DND-41 (cell line): ENCODE data around the gene ZNF506.
"Not testable (repeated sequence)": the region's sequence is repeated elsewhere in the genome, so short reads cannot be mapped to it uniquely, and the experiment has no call there.

ENCODE experiments used
- ATAC-seq: fragments of 200-7000 bp; cut with Tn5 transposase; 3 replicates; pipeline ENCODE4 v1.9.1; 2021; ENCODE audit warnings: low read depth; ENCODE audit not compliant: insufficient read depth
- DNase-seq: peaks from one replicate; pipeline ENCODE4 v3.0.0-alpha.2; 2020
- H2AFZ ChIP-seq: 2 replicates; pipeline ENCODE4 v1.6.0; 2012; ENCODE audit warnings: low read depth, low read length
- H3K27ac ChIP-seq: 2 replicates; pipeline ENCODE4 v1.5.1; 2012; ENCODE audit warnings: low read length, inconsistent platforms
- H3K27me3 ChIP-seq: fragments of 200-600 bp; sonication (generic); 2 replicates; pipeline ENCODE4 v1.6.0; 2012; ENCODE audit warnings: low read length, mild to moderate bottlenecking, inconsistent platforms; ENCODE audit not compliant: insufficient read depth, poor library complexity
- H3K36me3 ChIP-seq: 2 replicates; pipeline ENCODE4 v1.5.1; 2012; ENCODE audit warnings: low read length, inconsistent platforms; ENCODE audit not compliant: insufficient read depth
- H3K4me1 ChIP-seq: 2 replicates; pipeline ENCODE4 v1.5.1; 2012; ENCODE audit warnings: mild to moderate bottlenecking, low read length; ENCODE audit not compliant: insufficient read depth
- H3K4me2 ChIP-seq: 2 replicates; pipeline ENCODE4 v1.6.0; 2012; ENCODE audit warnings: mild to moderate bottlenecking, moderate library complexity, low read length, inconsistent platforms; ENCODE audit not compliant: insufficient read depth
- H3K4me3 ChIP-seq, 2 experiments: fragments of 200-600 bp in 1 of 2; shearing (Covaris generic) in 1 of 2; 2 replicates each; pipeline ENCODE4 v1.5.1; 2012 to 2016; ENCODE audit warnings: inconsistent platforms in 2 of 2, low read length in 2 of 2, mild to moderate bottlenecking in 2 of 2, low read depth in 1 of 2, moderate library complexity in 1 of 2
- H3K79me2 ChIP-seq: 2 replicates; pipeline ENCODE4 v1.6.0; 2012; ENCODE audit warnings: low read length, inconsistent platforms; ENCODE audit not compliant: insufficient read depth
- H3K9ac ChIP-seq: 2 replicates; pipeline ENCODE4 v1.6.0; 2012; ENCODE audit warnings: low read depth, mild to moderate bottlenecking, inconsistent platforms, low read length, moderate library complexity
- H3K9me3 ChIP-seq: 2 replicates; pipeline ENCODE4 v1.5.1; 2012; ENCODE audit warnings: low read length, moderate library complexity, mild to moderate bottlenecking, inconsistent platforms; ENCODE audit not compliant: insufficient read depth, severe bottlenecking
- H4K20me1 ChIP-seq: 2 replicates; pipeline ENCODE4 v1.6.0; 2012; ENCODE audit warnings: low read length; ENCODE audit not compliant: insufficient read depth
- EZH2 ChIP-seq: IDR thresholded peaks from 3 replicates; pipeline ENCODE4 v1.6.1; 2012; ENCODE audit warnings: borderline replicate concordance, low read depth, mild to moderate bottlenecking, moderate library complexity, low read length, inconsistent platforms; ENCODE audit not compliant: severe bottlenecking
- TF ChIP-seq, protein P1 (sequence below): IDR thresholded peaks from 2 replicates; pipeline ENCODE4 v1.5.1; 2012; ENCODE audit warnings: borderline replicate concordance, low read length, moderate library complexity, mild to moderate bottlenecking; ENCODE audit not compliant: poor library complexity, severe bottlenecking; ENCODE audit errors: extremely low read depth

Gene ZNF506

DNA sequence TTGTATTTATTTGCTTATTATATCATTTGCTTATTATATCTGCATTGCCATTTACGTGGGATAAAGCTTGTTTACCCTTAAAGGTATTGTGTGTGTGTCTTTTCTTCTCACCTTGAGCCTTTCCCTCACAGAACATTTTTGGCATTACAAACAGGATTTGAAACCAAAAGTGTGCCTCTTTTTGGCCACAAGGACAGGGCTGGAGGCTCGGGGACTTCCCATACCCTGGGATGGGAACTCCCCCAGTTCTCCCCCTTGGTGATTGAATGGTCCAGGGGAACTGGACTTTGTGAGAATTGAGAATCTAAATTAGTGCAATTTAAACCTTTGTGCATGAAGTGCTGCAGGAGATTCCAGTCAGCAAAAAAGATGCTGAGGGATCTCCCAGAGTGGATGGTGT is 2.4 kb upstream of the ZNF506 start:
- H3K4me2 ChIP-seq: no peak overlapping the region
- DNase-seq (no peak), ATAC-seq (no peak)
- H3K4me3 ChIP-seq: no peak overlapping the region
- TF ChIP-seq, protein P1, sequence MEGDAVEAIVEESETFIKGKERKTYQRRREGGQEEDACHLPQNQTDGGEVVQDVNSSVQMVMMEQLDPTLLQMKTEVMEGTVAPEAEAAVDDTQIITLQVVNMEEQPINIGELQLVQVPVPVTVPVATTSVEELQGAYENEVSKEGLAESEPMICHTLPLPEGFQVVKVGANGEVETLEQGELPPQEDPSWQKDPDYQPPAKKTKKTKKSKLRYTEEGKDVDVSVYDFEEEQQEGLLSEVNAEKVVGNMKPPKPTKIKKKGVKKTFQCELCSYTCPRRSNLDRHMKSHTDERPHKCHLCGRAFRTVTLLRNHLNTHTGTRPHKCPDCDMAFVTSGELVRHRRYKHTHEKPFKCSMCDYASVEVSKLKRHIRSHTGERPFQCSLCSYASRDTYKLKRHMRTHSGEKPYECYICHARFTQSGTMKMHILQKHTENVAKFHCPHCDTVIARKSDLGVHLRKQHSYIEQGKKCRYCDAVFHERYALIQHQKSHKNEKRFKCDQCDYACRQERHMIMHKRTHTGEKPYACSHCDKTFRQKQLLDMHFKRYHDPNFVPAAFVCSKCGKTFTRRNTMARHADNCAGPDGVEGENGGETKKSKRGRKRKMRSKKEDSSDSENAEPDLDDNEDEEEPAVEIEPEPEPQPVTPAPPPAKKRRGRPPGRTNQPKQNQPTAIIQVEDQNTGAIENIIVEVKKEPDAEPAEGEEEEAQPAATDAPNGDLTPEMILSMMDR: no peak
- TF ChIP-seq EZH2: no peak
- peaks cover 5% of the 10 kb centered on the region; the same call in 1 of the 2 replicates for H4K20me1 ChIP-seq
- no peaks in the 10 kb centered on the region for H3K27me3 ChIP-seq
- H3K36me3 ChIP-seq: peaks cover 5% of the 10 kb centered on the region
- peaks cover 26% of the 10 kb centered on the region for H3K79me2 ChIP-seq
- peaks cover 26% of the 10 kb centered on the region for H3K4me1 ChIP-seq
- peaks cover 7% of the 10 kb centered on the region for H3K9me3 ChIP-seq
- H2AFZ ChIP-seq: no peak overlapping the region
- H3K9ac ChIP-seq: no peak overlapping the region
- H3K27ac ChIP-seq: no peak overlapping the region

DNA sequence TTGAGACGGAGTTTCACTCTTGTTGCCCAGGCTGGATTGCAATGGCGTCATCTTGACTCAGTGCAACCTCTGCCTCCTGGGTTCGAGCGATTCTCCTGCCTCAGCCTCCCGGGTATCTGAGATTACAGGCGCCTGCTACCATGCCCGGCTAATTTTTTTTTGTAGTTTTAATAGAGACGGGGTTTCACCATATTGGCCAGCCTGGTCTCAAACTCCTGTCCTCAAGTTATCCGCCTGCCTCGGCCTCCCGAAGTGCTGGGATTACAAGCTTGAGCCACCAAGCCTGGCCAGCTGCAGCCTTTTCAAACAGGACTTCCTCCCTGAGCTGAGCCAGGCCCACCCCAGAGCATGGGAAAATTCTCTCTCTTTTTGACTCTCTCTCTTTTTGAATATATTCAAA is 426 bp upstream of the ZNF506 start:
- ATAC-seq: peak; percentile 8
- peak overlapping the region; percentile 83 for H3K9ac ChIP-seq
- H3K4me3 ChIP-seq: peak overlapping the region; percentile 66 to 84; a peak in 3 of 4 replicates

DNA sequence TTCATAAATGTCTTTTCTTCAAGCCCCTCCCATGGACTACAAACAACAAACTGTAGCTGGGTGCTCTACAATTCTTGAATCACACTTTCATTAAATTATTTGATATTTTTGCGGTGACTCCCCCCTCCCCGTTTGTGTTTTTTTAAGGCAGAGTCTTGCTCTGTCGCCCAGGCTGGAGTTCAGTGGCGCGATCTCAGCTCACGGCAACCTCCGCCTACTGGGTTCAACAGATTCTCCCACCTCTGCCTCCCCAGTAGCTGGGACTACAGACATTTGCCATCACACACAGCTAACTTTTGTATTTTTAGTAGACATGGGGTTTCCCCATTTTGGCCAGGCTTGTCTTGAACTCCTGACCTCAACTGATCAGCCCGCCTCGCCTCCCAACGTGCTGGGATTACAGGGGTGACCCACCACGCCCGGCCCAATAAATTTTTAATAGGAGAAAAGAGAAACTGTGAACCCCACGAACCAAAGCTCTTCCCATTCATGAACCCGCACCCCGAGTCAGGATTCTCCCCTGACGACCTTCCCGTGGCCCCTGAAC is 703 bp downstream of the ZNF506 start:
- H3K36me3 ChIP-seq: peaks cover 17% of the 10 kb centered on the region
- TF ChIP-seq, protein P1: no peak
- no peak for TF ChIP-seq EZH2
- peaks cover 11% of the 10 kb centered on the region; the same call in 1 of the 2 replicates for H4K20me1 ChIP-seq
- peaks cover 56% of the 10 kb centered on the region for H3K79me2 ChIP-seq
- peaks cover 54% of the 10 kb centered on the region for H3K4me1 ChIP-seq
- peak overlapping the region; percentile 83 for H3K9ac ChIP-seq
- peaks cover 6% of the 10 kb centered on the region for H3K9me3 ChIP-seq
- ATAC-seq (no peak), DNase-seq (peak; percentile 40)
- no peaks in the 10 kb centered on the region for H3K27me3 ChIP-seq
- peak overlapping the region; percentile 71 for H3K4me2 ChIP-seq
- H2AFZ ChIP-seq: peak overlapping the region; percentile 87
- peak overlapping the region; percentile 66 to 84 for H3K4me3 ChIP-seq
- H3K27ac ChIP-seq: peak overlapping the region; percentile 98

More for the DNA sequence above, 426 bp upstream of the ZNF506 start:
- H3K79me2 ChIP-seq: peaks cover 45% of the 10 kb centered on the region
- not testable (repeated sequence) for H3K36me3 ChIP-seq, H3K9me3 ChIP-seq, H3K27me3 ChIP-seq, H4K20me1 ChIP-seq, DNase-seq
- H3K4me1 ChIP-seq: peaks cover 45% of the 10 kb centered on the region
- H3K4me2 ChIP-seq: peak overlapping the region; percentile 78
- peak overlapping the region; percentile 74 for H2AFZ ChIP-seq
- peak overlapping the region; percentile 87 for H3K27ac ChIP-seq

DNA sequence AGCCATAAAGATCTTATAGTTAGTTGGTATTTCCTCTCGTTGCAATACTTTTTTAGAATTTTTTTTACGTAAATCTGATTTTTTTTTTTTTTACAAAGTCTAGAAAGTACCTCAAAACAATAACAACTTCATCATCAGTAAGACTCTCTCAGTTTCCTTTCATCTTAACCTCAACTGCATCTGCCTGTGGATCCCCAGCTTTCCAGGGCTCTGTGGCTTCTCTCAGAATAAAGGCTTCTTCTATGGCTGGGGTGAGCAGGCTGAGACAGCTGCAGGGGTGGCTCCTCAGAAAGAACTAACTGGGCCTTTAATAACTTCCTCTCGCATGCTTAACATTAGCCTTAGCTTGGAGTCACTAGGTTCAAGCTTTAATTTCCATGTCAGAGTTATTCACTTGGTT is 4.2 kb downstream of the ZNF506 start:
- peak; percentile 73 for ATAC-seq
- H3K9me3 ChIP-seq: no peaks in the 10 kb centered on the region
- H3K27ac ChIP-seq: peak overlapping the region; percentile 82
- peaks cover 31% of the 10 kb centered on the region; the same call in 1 of the 2 replicates for H4K20me1 ChIP-seq
- peak overlapping the region in 1 of 2 experiments; percentile 45; a peak in 2 of 4 replicates for H3K4me3 ChIP-seq
- H3K79me2 ChIP-seq: peaks cover 90% of the 10 kb centered on the region
- peak; percentile 90 for DNase-seq
- H3K4me2 ChIP-seq: peak overlapping the region; percentile 71
- TF ChIP-seq EZH2: no peak
- TF ChIP-seq, protein P1: no peak
- peak overlapping the region; percentile 44 for H3K9ac ChIP-seq
- peaks cover 59% of the 10 kb centered on the region for H3K4me1 ChIP-seq
- H3K36me3 ChIP-seq: peaks cover 40% of the 10 kb centered on the region
- H2AFZ ChIP-seq: no peak overlapping the region
- H3K27me3 ChIP-seq: no peaks in the 10 kb centered on the region
